ENCODE results near the gene RP9.

GRCh38 chr7:33073243-33073642 is 36.0 kb downstream of the RP9 start:
- TF ChIP-seq CTCF (IDR thresholded peaks at IDR 0.05): no peak
- no peak for TF ChIP-seq PBX3 (IDR thresholded peaks at IDR 0.05)
- no peak for TF ChIP-seq RFX5 (IDR thresholded peaks at IDR 0.05)
- no peak for TF ChIP-seq HDAC2 (IDR thresholded peaks at IDR 0.05)
- TF ChIP-seq JUN (IDR thresholded peaks at IDR 0.05): no peak
- no peak for TF ChIP-seq POLR2A (IDR thresholded peaks at IDR 0.05; ENCODE audit: low read length)
- no peak for TF ChIP-seq CBX2 (IDR thresholded peaks at IDR 0.05; ENCODE audit: borderline replicate concordance, low read depth)
- no peak for TF ChIP-seq CBX8 (IDR thresholded peaks at IDR 0.05)
- TF ChIP-seq MAX (IDR thresholded peaks at IDR 0.05): no peak
- TF ChIP-seq KDM5A (IDR thresholded peaks at IDR 0.05): no peak
- no peak for TF ChIP-seq MAZ (IDR thresholded peaks at IDR 0.05; ENCODE audit: borderline replicate concordance, low read depth, low read length)
- TF ChIP-seq GATA3 (IDR thresholded peaks at IDR 0.05; ENCODE audit: borderline replicate concordance): no peak
- TF ChIP-seq HMGXB4 (CRISPR knock-in tag; IDR thresholded peaks at IDR 0.05; ENCODE audit: borderline replicate concordance): no peak
- no peak for TF ChIP-seq SMC3 (IDR thresholded peaks at IDR 0.05)

Data from A549 (cell line).